ENCODE measurements around the gene DHRS4L2. TPM values are rescaled to one million over a fixed set of nuclear protein-coding genes. Genes with fewer than 3 reads are reported as not detected.
"Not testable (repeated sequence)": the region's sequence is repeated elsewhere in the genome, so short reads cannot be mapped to it uniquely, and the experiment has no call there.

DHRS4L2 gene
- total RNA-seq, 2 donors from 2014 or later, result 10.6 to 17.6 TPM

GRCh38 chr14:23950411-23951135 is 38.2 kb upstream of the DHRS4L2 start:
- Histone ChIP-seq H3K4me3 (no peak overlapping the region), H3K27me3 (no peaks in the 10 kb centered on the region), H3K27ac (no peak overlapping the region), H3K4me1 (peaks cover 0 to 22% of the 10 kb centered on the region in 2 donors), H3K36me3 (no peaks in the 10 kb centered on the region), H3K9me3 (no peaks in the 10 kb centered on the region)
- TF ChIP-seq CTCF (IDR thresholded peaks at IDR 0.05), result no peak
- DNase-seq (ENCODE audit: low spot score), result no peak

GRCh38 chr14:23951136-23951466 is 37.6 kb upstream of the DHRS4L2 start:
- not testable (repeated sequence) for DNase-seq (ENCODE audit: low spot score); H3K36me3 ChIP-seq; H3K27me3 ChIP-seq; H3K9me3 ChIP-seq; H3K4me3 ChIP-seq; H3K27ac ChIP-seq
- H3K4me1 ChIP-seq, result peaks cover 0 to 22% of the 10 kb centered on the region in 2 donors

- no peak for DNase-seq (ENCODE audit: low spot score)
- no peak overlapping the region for H3K27ac ChIP-seq
- H3K4me1 ChIP-seq, result peaks cover 0 to 22% of the 10 kb centered on the region in 2 donors
- H3K4me3 ChIP-seq, result no peak overlapping the region
- no peak for TF ChIP-seq CTCF (IDR thresholded peaks at IDR 0.05)
- H3K36me3 ChIP-seq, result no peaks in the 10 kb centered on the region
- H3K27me3 ChIP-seq, result no peaks in the 10 kb centered on the region
- H3K9me3 ChIP-seq, result no peaks in the 10 kb centered on the region
Measured at GRCh38 chr14:23951590-23952201, 37.0 kb upstream of the DHRS4L2 start.

- not testable (repeated sequence) for H3K27me3 ChIP-seq; H3K9me3 ChIP-seq; H3K36me3 ChIP-seq; DNase-seq (ENCODE audit: low spot score)
- Histone ChIP-seq H3K4me1 (peaks cover 0 to 22% of the 10 kb centered on the region in 2 donors), H3K4me3 (peak overlapping the region; percentile 73 to 79), H3K27ac (peak overlapping the region; percentile 80 to 88)
Measured at GRCh38 chr14:23953116-23953463, 35.6 kb upstream of the DHRS4L2 start.

- peaks cover 0 to 22% of the 10 kb centered on the region in 2 donors for H3K4me1 ChIP-seq
- peak; percentile 88 to 93 for TF ChIP-seq CTCF (IDR thresholded peaks at IDR 0.05)
- H3K27ac ChIP-seq, result peak within 1 kb of the TSS; percentile 80 to 88
- H3K9me3 ChIP-seq, result no peaks in the 10 kb centered on the region
- peak; percentile 81 for DNase-seq (ENCODE audit: low spot score)
- peak within 1 kb of the TSS; percentile 73 to 79 for H3K4me3 ChIP-seq
- no peaks in the 10 kb centered on the region for H3K27me3 ChIP-seq
- no peaks in the 10 kb centered on the region for H3K36me3 ChIP-seq
Measured at GRCh38 chr14:23953464-23954278, 35.1 kb upstream of the DHRS4L2 start, which contains the start of gene DHRS4. Gene DHRS4, plus strand, starts transcription at chr14:23953770. Its CDS starts 19 bp downstream, at chr14:23953789.

- not testable (repeated sequence) for H3K36me3 ChIP-seq; H3K9me3 ChIP-seq; DNase-seq (ENCODE audit: low spot score); H3K27me3 ChIP-seq
- peaks cover 0 to 22% of the 10 kb centered on the region in 2 donors for H3K4me1 ChIP-seq
- peak overlapping the region; percentile 80 to 88 for H3K27ac ChIP-seq
- H3K4me3 ChIP-seq, result peak overlapping the region; percentile 73 to 79
Measured at GRCh38 chr14:23954279-23954614, 34.5 kb upstream of the DHRS4L2 start.

- H3K4me1 ChIP-seq, result peaks cover 0 to 22% of the 10 kb centered on the region in 2 donors
- DNase-seq (ENCODE audit: low spot score); H3K27ac ChIP-seq; H3K27me3 ChIP-seq; H3K4me3 ChIP-seq; H3K9me3 ChIP-seq; H3K36me3 ChIP-seq: not testable (repeated sequence)
Measured at GRCh38 chr14:23954965-23955364, 33.8 kb upstream of the DHRS4L2 start.

- not testable (repeated sequence) for H3K9me3 ChIP-seq; H3K4me3 ChIP-seq; H3K27ac ChIP-seq; H3K36me3 ChIP-seq; H3K27me3 ChIP-seq; DNase-seq (ENCODE audit: low spot score)
- peaks cover 0 to 22% of the 10 kb centered on the region in 2 donors for H3K4me1 ChIP-seq
Measured at GRCh38 chr14:23955811-23956210, 32.9 kb upstream of the DHRS4L2 start.

- not testable (repeated sequence) for H3K9me3 ChIP-seq; H3K27ac ChIP-seq; DNase-seq (ENCODE audit: low spot score); H3K27me3 ChIP-seq; H3K4me3 ChIP-seq; H3K36me3 ChIP-seq
- peaks cover 0 to 13% of the 10 kb centered on the region in 2 donors for H3K4me1 ChIP-seq
Measured at GRCh38 chr14:23957913-23958569, 30.7 kb upstream of the DHRS4L2 start.

- H3K27ac ChIP-seq; DNase-seq (ENCODE audit: low spot score): not testable (repeated sequence)
Measured at GRCh38 chr14:23960899-23961298, 27.8 kb upstream of the DHRS4L2 start.

GRCh38 chr14:23961704-23962103 is 27.0 kb upstream of the DHRS4L2 start:
- H3K4me1 ChIP-seq; H3K36me3 ChIP-seq; H3K4me3 ChIP-seq; H3K27me3 ChIP-seq; H3K27ac ChIP-seq; H3K9me3 ChIP-seq; DNase-seq (ENCODE audit: low spot score): not testable (repeated sequence)

More at GRCh38 chr14:23960899-23961298, 27.8 kb upstream of the DHRS4L2 start:
- H3K4me1 ChIP-seq, H3K9me3 ChIP-seq, H3K27me3 ChIP-seq, H3K4me3 ChIP-seq, H3K36me3 ChIP-seq: not testable (repeated sequence)
